ENCODE data around the gene ZNF106.

DNA sequence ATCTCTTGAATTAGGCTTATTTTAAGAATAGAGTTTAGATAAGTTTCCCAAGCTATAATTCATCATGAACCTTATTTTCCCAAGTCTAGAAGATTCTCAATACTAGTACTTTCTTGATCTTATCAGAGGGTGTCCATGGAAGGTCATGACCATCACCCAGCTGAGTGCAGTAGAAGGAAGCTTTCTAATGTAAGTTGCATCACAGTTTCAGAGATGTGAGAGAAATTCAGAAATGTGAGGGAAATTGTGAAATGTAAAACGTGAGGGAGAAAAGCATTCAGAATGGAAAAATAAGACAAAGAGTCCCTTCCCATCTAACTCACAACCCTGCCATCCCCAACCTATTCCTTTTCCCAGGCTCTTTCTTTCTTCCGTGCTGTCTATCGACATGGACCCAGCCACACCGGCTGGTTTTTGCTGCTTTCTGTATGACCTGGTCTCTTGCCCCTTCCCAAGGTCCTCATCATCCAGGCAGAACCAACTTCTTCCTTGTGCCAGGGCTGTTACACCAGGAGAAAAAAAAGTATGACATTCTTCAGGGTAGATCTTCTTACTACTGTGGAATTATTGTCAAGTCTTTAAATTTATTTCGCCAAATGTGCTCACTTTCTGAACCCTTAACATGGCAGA, 124.9 kb downstream of the ZNF106 start:
- TF ChIP-seq CTCF (IDR thresholded peaks at IDR 0.05): no peak
- no peak for TF ChIP-seq POLR2A (IDR thresholded peaks at IDR 0.05)
- TF ChIP-seq POLR2AphosphoS5 (IDR thresholded peaks at IDR 0.05): no peak

Data from sigmoid colon (tissue), 4 donors.